ENCODE data around the gene EML6. TPM values are rescaled to one million over a fixed set of nuclear protein-coding genes. Genes with fewer than 3 reads are reported as not detected.
A peak's percentile ranks its signal among the peaks of the same experiment; 100 is the strongest.

EML6 gene
- total RNA-seq, 1 experiment from 2014 or later: 0.77 TPM

- no peaks in the 10 kb centered on the region for H3K9me3 Mint-ChIP-seq (ENCODE audit: unreplicated experiment)
- peaks cover 28% of the 10 kb centered on the region for H3K4me1 Mint-ChIP-seq (ENCODE audit: insufficient read depth, unreplicated experiment)
- intact Hi-C loops (cut with micrococcal nuclease): loop anchor here (5.0 kb wide), 2 partner anchors 330 to 530 kb away; partner anchors contain the start of genes CLHC1 and RPS27A
- H3K36me3 Mint-ChIP-seq (ENCODE audit: insufficient read depth, unreplicated experiment): no peaks in the 10 kb centered on the region
- H3K4me3 Mint-ChIP-seq (ENCODE audit: unreplicated experiment): no peak overlapping the region
- no peak overlapping the region for H3K27ac Mint-ChIP-seq (ENCODE audit: low read depth, unreplicated experiment)
- TF ChIP-seq CTCF (IDR thresholded peaks at IDR 0.05; ENCODE audit: unreplicated experiment): no peak
- ChIA-PET POLR2A (interaction anchor here (0.6 to 7.5 kb wide), 6 partner anchors 26 to 279 kb away, joined by 3 to 136 read pairs (median 3); partner anchors contain the start of gene RTN4), CTCF (interaction anchor here (0.8 to 3.1 kb wide), 3 partner anchors 111 to 237 kb away, joined by 3 to 29 read pairs (median 11); no protein-coding TSS in a partner anchor)
- no TSS peak for BruUV-seq (replicated peaks)
- H3K27me3 Mint-ChIP-seq (ENCODE audit: insufficient read depth, unreplicated experiment): no peaks in the 10 kb centered on the region
- no peak for DNase-seq (ENCODE audit: unreplicated experiment)
These were observed 179.3 kb downstream of the EML6 start for GRCh38 chr2:54902763-54903162.

- no peaks in the 10 kb centered on the region for H3K9me3 Mint-ChIP-seq (ENCODE audit: unreplicated experiment)
- POLR2A ChIA-PET: interaction anchor here (0.6 to 7.5 kb wide), 18 partner anchors 9 to 270 kb away, joined by 3 to 136 read pairs (median 4); partner anchors contain the start of gene RTN4
- H3K36me3 Mint-ChIP-seq (ENCODE audit: insufficient read depth, unreplicated experiment): no peaks in the 10 kb centered on the region
- no peaks in the 10 kb centered on the region for H3K27me3 Mint-ChIP-seq (ENCODE audit: insufficient read depth, unreplicated experiment)
- intact Hi-C loops (cut with micrococcal nuclease): loop anchor here (1.0 to 5.0 kb wide), 4 partner anchors 63 to 528 kb away; partner anchors contain the start of genes CLHC1, RPS27A and RTN4
- H3K4me1 Mint-ChIP-seq (ENCODE audit: insufficient read depth, unreplicated experiment): peaks cover 28% of the 10 kb centered on the region
- CTCF ChIA-PET: interaction anchor here (0.7 to 3.1 kb wide), 9 partner anchors 23 to 271 kb away, joined by 3 to 29 read pairs (median 4); no protein-coding TSS in a partner anchor
- H3K4me3 Mint-ChIP-seq (ENCODE audit: unreplicated experiment): peak overlapping the region; percentile 60
- TF ChIP-seq CTCF (IDR thresholded peaks at IDR 0.05; ENCODE audit: unreplicated experiment): no peak
- peak; percentile 98 for DNase-seq (ENCODE audit: unreplicated experiment)
- BruUV-seq (replicated peaks): no TSS peak
- H3K27ac Mint-ChIP-seq (ENCODE audit: low read depth, unreplicated experiment): peak overlapping the region; percentile 86
These were observed 180.5 kb downstream of the EML6 start for GRCh38 chr2:54903736-54904554.

- no peak for TF ChIP-seq CTCF (IDR thresholded peaks at IDR 0.05; ENCODE audit: unreplicated experiment)
- BruUV-seq (replicated peaks): no TSS peak
- peak; percentile 42 for DNase-seq (ENCODE audit: unreplicated experiment)
- H3K27ac Mint-ChIP-seq (ENCODE audit: low read depth, unreplicated experiment): peak overlapping the region; percentile 86
- ChIA-PET POLR2A (interaction anchor here (0.6 to 7.5 kb wide), 12 partner anchors 8 to 777 kb away, joined by 3 to 136 read pairs (median 4); no protein-coding TSS in a partner anchor), CTCF (interaction anchor here (0.7 to 3.1 kb wide), 8 partner anchors 22 to 270 kb away, joined by 3 to 29 read pairs (median 4); no protein-coding TSS in a partner anchor)
- no peaks in the 10 kb centered on the region for H3K9me3 Mint-ChIP-seq (ENCODE audit: unreplicated experiment)
- no peaks in the 10 kb centered on the region for H3K27me3 Mint-ChIP-seq (ENCODE audit: insufficient read depth, unreplicated experiment)
- H3K36me3 Mint-ChIP-seq (ENCODE audit: insufficient read depth, unreplicated experiment): no peaks in the 10 kb centered on the region
- intact Hi-C loops (cut with micrococcal nuclease): loop anchor here (1.0 to 5.0 kb wide), 4 partner anchors 62 to 527 kb away; partner anchors contain the start of genes CLHC1, RPS27A and RTN4
- peak overlapping the region; percentile 60 for H3K4me3 Mint-ChIP-seq (ENCODE audit: unreplicated experiment)
- H3K4me1 Mint-ChIP-seq (ENCODE audit: insufficient read depth, unreplicated experiment): peaks cover 28% of the 10 kb centered on the region
These were observed 181.4 kb downstream of the EML6 start for GRCh38 chr2:54904836-54905235.

- intact Hi-C loops (cut with micrococcal nuclease): no loop called here
- Mint-ChIP-seq H3K4me3 (ENCODE audit: unreplicated experiment) (no peak overlapping the region), H3K27me3 (ENCODE audit: insufficient read depth, unreplicated experiment) (no peaks in the 10 kb centered on the region), H3K9me3 (ENCODE audit: unreplicated experiment) (no peaks in the 10 kb centered on the region), H3K27ac (ENCODE audit: low read depth, unreplicated experiment) (no peak overlapping the region), H3K36me3 (ENCODE audit: insufficient read depth, unreplicated experiment) (no peaks in the 10 kb centered on the region), H3K4me1 (ENCODE audit: insufficient read depth, unreplicated experiment) (peaks cover 28% of the 10 kb centered on the region)
- POLR2A ChIA-PET: interaction anchor here (1.0 kb wide), 1 partner anchor 107 kb away, joined by 5 read pairs; no protein-coding TSS in a partner anchor
- BruUV-seq (replicated peaks): no TSS peak
- TF ChIP-seq CTCF (IDR thresholded peaks at IDR 0.05; ENCODE audit: unreplicated experiment): no peak
- no peak for DNase-seq (ENCODE audit: unreplicated experiment)
- CTCF ChIA-PET: interaction anchor here (0.6 to 2.5 kb wide), 4 partner anchors 107 to 755 kb away, joined by 3 to 8 read pairs (median 4); no protein-coding TSS in a partner anchor
These were observed 183.3 kb downstream of the EML6 start for GRCh38 chr2:54906716-54907115.

All from MCF 10A (cell line).